IPS-11a (cell line): ENCODE data around the gene CHAC2.
A peak's percentile ranks its signal among the peaks of the same experiment; 100 is the strongest.
"Not testable (repeated sequence)": the region's sequence is repeated elsewhere in the genome, so short reads cannot be mapped to it uniquely, and the experiment has no call there.

Experiments
- H3K4me3 ChIP-seq: one replicate; pipeline ENCODE4 v1.5.1; 2013; ENCODE audit warnings: low read depth, low read length, control low read depth

CHAC2 gene

GRCh38 chr2:53767405-53768241 is at the start of gene CHAC2:
Gene CHAC2, plus strand, starts transcription at chr2:53767804. Its CDS starts 83 bp downstream, at chr2:53767887.
- H3K4me3 ChIP-seq: peak within 1 kb of the TSS; percentile 89

- not testable (repeated sequence) for H3K4me3 ChIP-seq
Measured at GRCh38 chr2:53720944-53721343, 46.7 kb upstream of the CHAC2 start.

- no peak overlapping the region for H3K4me3 ChIP-seq
Measured at GRCh38 chr2:53724536-53724935, 43.1 kb upstream of the CHAC2 start.

DNA sequence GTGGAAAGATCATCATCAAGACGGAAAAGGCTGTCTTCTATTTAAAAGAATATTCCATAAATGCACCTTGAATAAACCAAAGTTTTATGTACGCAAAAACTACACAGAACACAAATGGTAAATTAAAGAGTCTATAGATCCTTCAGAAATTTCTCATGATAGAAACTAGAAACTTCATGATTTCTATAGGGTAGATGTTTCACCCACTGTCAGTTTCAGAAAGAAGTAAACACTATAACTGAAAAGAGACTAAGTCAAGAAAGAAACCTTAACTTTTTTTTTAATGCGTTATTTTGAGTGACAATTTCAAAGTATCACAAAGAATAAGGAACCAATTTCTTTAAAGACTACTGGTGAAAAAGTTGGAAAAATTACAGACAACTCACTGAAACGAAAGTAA is 41.9 kb upstream of the CHAC2 start:
- no peak overlapping the region for H3K4me3 ChIP-seq

DNA sequence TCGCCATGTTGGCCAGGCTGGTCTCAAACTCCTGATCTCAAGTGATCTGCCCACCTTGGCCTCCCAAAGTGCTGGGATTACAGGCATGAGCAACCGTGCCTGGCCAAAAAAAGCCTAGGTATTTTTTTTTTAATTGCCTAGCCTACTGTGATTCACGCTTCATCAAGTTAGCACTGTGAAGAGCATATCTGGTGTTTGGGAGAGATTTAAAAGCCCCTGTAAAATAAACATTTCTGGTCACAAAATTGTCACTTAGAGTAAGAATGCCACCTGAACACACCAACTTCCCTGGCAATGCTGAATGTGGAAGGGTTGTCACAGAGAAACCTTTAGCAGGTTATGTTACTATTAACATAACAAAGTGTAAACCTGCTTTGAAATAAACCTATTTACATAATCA is 39.7 kb upstream of the CHAC2 start:
- no peak overlapping the region for H3K4me3 ChIP-seq

GRCh38 chr2:53729143-53729762 is 38.4 kb upstream of the CHAC2 start:
- no peak overlapping the region for H3K4me3 ChIP-seq

DNA sequence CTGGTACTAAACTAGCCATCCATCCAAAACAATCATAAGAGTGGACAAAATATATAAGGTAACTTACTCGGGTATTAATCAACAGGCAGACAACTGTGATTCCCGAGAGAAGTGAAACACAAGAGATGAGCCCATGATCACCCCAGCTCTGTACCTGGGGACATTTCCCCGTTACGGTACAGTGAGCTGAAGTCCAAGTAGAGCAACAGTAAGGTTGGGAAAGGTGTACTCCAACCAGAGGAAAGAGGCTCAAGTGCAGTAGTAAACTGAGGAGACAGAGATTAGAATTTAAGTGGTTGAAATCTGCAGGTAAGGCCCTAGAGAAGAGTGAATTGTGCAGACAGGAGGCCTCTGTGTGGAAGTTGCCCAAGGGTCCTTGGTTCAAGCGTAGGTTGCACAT is 30.5 kb upstream of the CHAC2 start:
- no peak overlapping the region for H3K4me3 ChIP-seq

- H3K4me3 ChIP-seq: no peak overlapping the region
Measured at GRCh38 chr2:53739032-53739431, 28.6 kb upstream of the CHAC2 start.

- H3K4me3 ChIP-seq: no peak overlapping the region
Measured at GRCh38 chr2:53740170-53740569, 27.4 kb upstream of the CHAC2 start.

DNA sequence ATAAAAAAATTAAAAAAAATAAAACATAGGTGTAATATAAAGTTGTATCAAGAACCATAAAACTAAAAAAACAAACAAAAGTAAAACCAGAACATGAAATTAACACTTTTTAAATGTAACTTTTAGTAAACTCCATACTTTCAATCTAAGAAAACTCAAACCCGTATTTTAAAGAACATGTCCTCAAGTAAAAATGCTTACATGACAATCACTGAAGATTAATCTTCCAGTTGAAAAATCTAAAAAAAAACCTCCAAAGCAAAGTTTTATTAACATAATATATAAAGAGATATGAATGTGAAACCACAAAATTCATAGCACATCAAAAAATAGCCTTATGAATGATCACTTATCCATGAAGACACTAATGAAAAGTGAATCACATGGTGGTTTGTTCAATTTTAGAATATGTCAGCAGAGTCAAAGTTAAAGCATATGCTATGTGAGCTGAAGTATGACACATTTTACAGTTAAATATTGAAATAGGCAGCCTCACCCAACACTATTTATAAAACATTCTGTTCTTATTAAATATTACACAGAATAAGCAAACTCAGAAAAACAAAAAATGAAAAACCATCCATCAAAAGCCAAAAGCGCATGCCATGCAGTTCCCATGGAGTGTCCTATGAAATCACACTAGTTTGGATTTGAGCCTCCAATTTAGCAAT is 23.1 kb upstream of the CHAC2 start:
- H3K4me3 ChIP-seq: no peak overlapping the region

DNA sequence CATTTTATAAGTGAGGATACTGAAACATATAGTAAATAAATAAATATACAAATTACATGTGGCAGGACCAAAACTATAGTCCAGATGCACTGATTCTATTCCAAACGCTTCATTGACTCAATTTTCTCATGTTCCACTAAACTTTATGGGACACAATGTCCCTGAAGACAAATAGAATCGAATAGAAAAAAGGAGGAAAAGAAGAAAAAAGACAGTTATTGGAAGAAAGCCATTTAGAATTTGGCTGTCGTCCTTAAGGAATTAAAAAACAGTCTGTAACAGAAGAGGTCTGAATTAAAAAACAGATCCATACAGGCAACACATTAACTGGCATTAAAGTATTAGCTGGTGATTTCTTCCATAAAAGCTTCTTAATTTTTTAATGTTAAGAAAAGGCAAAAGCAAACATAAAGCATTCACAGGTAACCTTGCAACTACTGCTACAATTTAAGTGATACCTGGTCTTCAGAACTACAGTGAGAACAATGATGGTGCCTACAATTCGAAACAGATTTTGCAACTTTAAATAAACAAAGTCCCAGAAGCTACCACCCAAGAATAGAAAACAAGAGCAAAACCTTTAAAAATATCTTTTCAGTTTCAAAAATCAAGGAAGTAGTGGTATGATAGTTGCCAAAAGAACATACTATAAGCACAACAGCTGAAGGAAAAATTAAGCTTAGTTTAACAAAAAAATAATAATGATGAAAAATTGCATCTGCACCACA is 17.4 kb upstream of the CHAC2 start:
- H3K4me3 ChIP-seq: no peak overlapping the region

DNA sequence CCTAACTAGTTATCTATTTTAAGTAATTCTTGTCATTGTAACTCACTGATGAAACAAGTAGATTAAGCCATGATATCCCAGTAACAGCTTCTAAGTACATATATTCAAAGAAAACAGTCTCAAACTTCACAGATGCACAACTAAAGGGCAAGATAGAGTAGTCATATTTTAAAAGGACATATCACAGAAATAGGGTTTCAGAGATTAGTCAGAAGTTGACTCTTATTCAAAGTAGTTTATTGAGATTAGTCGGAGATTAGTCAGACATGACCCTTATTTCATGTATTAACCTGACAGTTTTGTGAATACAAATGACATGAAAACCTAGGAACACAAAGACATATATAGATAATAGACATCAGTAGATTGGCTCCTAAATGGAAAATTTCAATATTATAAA is 15.9 kb upstream of the CHAC2 start:
- H3K4me3 ChIP-seq: no peak overlapping the region

- H3K4me3 ChIP-seq: no peak overlapping the region
Measured at GRCh38 chr2:53752385-53752784, 15.2 kb upstream of the CHAC2 start.

DNA sequence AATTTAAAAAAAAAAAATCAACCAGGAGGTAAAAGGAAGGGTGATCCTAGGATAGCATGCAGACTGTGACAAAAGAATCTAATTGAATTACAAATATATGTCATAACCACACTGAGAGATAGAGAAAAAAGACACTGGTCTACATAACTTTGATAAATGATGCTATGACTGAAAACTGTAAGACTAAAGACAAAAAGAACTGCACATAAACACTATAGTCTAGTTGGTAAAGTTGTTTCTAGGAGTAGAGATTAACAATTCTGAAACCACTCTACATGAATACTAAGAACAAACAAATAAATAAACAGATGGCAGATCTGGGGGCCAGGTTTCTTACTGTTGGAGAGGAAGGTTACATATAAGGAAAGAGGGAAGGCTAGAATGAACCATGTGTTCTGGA is 14.6 kb upstream of the CHAC2 start:
- no peak overlapping the region for H3K4me3 ChIP-seq

DNA sequence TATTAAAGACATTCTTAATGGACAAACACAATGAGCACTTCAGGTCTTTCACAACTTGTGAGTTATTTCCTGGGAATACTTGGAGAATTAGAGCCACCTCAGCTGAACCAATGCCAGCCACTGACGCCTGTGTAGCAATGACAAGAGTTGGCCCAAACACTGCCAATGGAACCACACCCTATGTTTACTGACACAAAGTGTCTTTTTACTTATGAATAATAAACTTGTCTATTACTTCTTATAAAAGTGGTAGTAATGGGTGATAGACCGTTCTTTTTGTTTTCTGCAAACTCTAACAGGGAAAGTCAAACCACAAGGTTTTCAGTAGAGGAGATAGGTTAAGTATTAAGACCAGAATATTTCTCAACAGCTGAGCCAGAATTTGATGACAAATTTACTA is 12.5 kb upstream of the CHAC2 start:
- no peak overlapping the region for H3K4me3 ChIP-seq

- no peak overlapping the region for H3K4me3 ChIP-seq
Measured at GRCh38 chr2:53756644-53757043, 11.0 kb upstream of the CHAC2 start.

GRCh38 chr2:53757206-53757605 is 10.4 kb upstream of the CHAC2 start:
- H3K4me3 ChIP-seq: not testable (repeated sequence)

- H3K4me3 ChIP-seq: no peak overlapping the region
Measured at GRCh38 chr2:53765767-53766166, 1.8 kb upstream of the CHAC2 start.

GRCh38 chr2:53768242-53768542 is 588 bp downstream of the CHAC2 start:
- H3K4me3 ChIP-seq: peak overlapping the region; percentile 89

DNA sequence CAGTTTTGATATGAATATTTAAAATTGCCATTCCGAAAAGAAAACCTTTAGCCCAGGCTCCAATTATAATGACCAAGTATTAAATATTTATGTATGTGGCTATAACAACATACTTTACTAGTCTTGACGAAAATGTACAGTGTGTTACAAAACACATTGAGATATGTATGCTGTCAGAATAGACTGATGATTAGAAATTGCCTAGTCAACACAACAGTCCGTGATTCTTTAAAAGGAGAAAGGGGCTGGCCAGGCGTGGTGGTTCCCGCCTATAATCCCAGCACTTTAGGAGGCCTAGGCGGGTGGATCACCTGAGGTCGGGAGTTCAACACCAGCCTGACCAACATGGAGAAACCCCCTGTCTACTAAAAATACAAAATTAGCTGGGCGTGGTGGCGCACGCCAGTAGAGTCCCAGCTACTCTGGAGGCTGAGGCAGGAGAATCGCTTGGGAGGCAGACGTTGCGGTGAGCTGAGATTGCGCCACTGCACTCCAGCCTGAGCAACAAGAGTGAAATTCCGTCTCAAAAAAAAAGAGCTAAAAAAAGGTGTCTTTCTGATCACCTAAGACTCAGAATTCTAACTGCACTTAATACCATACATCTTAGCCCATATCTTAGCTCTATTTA is 1.8 kb downstream of the CHAC2 start:
- H3K4me3 ChIP-seq: no peak overlapping the region

GRCh38 chr2:53770264-53770663 is 2.7 kb downstream of the CHAC2 start:
- no peak overlapping the region for H3K4me3 ChIP-seq
